Measurements from ENCODE around the gene IQUB.
"Not testable (repeated sequence)": the region's sequence is repeated elsewhere in the genome, so short reads cannot be mapped to it uniquely, and the experiment has no call there.

IQUB gene

DNA sequence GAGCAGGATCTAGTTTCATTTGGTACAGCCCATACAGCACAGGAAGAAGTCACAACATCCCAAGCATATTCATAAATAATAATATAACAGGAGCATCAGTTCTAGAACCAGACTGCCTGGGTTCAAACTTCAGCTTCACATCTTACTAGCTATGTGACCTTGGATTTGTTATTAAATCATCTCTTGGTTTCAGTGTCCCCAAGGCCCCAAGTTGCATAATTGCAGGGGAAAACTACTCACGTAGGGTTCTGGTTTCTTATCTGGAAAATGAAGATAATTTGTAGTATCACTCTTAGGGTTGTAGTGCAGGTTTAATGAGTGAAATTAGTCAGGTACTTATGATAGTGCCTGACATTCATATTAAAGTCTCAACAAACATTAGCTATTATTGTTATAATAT is 5.5 kb upstream of the IQUB start:
- no peak for DNase-seq (ENCODE audit: low read depth)

DNA sequence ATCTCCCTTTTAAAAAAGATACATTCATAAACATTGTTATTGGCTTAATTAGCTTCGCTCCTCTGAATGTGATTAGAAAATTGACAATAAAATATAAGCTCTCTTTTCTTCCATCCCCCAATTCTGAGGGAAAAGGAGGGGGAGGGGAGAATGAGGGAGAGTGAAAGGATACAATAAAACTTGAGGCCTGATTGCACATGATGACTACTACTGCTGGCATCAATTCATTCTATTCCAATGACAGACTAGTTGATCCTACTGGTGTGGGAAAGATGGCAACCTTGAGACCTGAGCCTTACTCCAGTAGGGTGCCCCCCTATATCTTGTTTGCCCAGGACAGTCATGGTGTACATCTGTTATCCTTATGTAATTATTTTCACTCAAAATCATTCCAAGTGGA is 4.5 kb upstream of the IQUB start:
- no peak for DNase-seq (ENCODE audit: low read depth)

DNA sequence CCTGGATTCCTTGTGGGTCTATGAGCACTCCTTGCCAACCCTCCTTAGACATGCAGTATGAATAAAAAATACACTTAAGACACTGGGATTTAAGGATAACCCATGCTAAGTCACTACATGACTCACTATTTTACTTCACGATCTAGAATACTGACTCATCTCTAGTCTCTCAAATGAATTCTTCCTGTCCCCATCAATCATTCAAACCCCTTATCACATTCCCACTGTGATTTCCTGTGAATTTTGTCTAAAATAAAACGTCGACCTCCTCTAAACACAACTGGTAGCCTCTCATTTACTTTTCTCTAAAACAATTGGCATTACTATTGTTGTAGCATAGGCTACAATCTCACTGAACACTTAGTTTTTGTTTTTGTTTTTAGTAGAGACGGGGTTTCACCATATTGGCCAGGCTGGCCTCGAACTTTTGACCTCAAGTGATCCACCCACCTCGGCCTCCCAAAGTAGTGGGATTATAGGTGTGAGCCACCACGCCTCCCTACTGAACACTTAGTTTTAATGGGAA is 3.9 kb upstream of the IQUB start:
- no peak for DNase-seq (ENCODE audit: low read depth)

DNA sequence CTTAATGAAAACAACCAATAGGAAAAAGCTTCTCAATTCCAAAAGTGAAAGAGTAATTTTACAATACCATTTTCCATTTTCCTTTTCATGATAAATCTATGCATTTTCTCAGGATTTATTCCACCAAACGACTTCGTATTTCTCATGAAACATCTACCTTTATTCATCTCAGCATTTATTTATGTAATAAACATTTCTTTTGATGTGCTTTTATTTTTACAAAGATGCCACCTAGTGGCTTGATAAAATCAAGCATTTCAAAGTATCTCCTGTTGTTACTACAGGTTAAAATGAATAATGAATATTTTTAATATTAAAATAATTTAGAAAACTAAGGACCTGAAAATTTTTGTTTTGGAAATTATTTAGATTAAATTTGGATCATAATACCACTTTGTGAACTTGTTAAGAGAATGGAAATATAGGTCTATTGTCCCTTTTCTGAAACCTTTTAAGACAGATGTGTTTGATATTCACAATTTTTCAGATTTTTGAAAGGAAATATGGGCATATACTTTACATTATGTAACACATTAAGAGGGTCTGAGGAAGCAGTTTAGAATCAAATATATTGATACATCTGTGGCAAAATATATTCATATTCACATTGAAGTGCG is 2.7 kb upstream of the IQUB start:
- DNase-seq (ENCODE audit: low read depth) = no peak

DNA sequence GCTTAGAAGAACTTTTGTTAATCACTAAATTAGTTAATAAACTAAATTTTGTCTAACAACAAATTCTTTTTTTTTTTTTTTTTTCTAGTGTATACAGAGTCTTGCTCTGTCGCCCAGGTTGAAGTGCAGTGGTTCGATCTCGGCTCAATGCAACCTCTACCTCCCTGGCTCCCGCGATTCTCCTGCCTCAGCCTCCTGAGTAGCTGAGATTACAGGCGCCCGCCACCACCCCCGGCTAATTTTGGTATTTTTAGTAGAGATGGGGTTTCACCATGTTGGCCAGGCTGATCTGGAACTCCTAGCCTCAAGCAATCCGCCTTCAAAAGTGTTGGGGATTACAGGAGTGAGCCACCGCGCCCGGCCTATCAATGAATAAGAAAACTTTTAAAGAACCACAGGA is 1.1 kb upstream of the IQUB start:
- no peak for DNase-seq (ENCODE audit: low read depth)

DNA sequence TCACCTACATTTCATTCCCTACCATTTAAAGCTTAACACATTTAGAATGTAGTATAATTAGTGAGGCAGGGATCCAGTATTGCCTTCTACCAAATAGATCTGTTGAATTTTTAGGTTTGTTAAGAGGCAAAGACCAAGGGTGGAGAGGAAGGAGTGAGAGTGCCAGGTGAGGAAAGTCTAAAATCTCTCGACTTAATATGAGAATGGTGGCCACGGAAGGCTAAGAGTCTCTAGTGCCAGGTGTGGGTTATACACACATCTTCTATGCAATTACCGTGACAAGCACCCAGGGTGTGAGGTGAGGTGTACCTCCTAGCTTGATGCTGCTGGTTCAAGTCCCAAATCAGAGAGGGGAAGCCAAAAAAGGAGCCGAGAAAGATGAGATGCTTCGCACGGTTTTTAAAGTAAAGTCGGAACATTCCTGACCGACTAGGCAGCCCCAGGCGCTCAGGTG is 439 bp downstream of the IQUB start:
- DNase-seq (ENCODE audit: low read depth) = no peak

DNA sequence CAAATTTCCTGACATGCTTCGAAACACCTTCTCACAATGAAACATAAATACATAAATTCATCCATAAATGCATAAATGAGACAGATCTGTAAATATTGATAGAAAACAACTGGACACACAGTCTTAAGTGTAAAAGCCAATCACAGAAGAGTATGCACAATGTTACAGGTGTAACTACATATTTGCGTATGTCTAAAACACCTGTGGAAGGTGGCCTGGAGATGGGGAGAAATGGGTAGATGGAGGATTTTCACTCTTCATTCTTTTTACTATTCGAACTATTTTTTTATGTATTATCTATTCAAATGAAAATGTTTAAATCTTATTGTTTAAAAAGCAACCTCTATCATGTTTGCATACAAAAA is 860 bp downstream of the IQUB start:
- no peak for DNase-seq (ENCODE audit: low read depth)

DNA sequence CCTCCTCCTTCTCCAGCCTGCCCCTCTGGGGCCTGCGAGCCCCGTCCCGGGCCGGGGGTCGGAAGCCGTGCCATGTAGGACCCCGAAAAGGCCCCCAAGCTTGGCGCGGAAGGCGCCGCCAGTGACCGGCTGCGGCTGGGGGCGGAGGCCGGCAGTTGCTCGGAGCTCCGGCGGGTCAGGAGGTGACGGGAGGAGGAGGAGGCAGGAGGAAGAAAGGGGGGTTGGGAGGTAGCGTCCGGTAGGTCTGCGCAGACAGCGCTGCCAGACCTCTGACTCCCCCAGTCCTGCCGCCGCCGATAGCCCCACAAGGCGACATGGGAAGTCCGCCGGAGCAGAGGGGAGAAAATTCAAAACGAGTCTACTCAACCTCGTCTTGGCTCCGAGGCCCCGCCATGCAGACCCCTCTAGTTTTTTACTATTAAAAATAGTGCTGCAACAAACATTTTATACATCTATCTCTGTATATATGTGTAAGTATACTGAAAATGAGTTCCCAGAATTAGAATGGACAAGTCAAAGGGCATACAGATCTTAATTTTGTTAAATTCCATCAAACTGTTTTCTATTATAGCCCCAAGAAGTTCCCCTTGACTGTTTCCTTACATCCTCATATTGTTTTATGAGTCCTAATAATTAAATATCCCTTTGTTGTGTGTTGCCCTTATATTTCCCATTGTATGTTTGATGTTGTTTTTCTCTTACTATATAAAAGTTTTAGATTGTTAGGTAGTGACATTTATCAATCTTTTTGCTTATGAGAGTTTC is 1.4 kb downstream of the IQUB start:
- not testable (repeated sequence) for DNase-seq (ENCODE audit: low read depth)

DNA sequence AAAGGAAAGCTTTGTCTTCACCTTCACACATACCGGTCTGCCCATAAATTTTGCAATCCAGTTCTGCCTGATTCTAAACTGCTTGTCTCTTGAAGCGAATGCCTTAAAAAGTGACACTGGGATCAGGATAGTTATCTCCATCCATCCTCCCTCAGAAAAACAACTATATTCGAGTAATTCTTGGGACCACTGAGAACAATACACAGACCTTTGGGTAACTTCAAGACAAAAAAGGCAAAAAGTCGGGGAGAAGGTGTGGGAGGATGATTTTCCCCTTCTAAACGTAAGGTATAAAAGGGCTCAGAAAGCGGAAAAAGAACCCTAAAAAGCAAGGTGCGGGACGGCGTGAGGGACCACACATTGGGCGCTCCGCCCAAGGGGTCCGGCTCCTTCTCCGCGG is 2.1 kb downstream of the IQUB start:
- DNase-seq (ENCODE audit: low read depth) = not testable (repeated sequence)

DNA sequence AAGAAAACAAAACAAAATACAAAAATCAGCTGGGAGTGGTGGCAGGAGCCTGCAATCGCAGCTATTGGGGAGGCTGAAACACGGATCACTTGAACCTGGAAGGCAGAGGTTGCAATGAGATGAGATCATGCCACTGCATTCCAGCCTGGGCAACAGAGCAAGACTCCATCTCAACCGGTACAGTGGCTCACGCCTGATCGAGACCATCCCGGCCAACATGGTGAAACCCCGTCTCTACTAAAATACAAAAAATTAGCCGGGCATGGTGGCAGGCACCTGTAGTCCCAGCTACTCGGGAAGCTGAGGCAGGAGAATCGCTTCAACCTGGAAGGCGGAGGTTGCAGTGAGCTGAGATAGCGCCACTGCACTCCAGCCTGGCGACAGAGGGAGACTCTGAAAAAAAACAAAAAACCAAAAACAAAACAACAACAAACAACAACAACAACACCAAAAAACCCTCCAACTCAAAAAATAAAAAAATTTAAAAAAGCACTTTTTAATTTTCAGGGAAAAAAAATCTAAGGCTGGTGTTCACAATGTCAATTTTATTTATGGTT is 4.3 kb downstream of the IQUB start:
- not testable (repeated sequence) for DNase-seq (ENCODE audit: low read depth)

DNA sequence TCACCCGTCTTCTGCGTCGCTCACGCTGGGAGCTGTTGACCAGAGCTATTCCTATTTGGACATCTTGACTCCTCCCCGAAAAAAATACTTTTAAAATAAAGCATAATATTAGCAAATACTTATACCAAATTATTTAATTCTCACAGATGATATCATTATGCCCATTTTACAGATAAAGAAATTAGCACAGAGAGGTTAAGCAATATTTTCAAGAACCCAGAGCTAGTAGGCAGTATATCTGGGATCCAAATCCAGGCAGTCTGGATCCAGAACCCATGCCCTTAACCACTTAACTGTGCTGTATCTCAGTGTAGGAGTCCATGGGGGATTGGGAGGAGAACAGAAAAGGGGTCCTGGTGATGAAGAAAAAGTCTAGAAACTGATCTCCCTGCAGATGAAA is 6.1 kb downstream of the IQUB start:
- no peak for DNase-seq (ENCODE audit: low read depth)

DNA sequence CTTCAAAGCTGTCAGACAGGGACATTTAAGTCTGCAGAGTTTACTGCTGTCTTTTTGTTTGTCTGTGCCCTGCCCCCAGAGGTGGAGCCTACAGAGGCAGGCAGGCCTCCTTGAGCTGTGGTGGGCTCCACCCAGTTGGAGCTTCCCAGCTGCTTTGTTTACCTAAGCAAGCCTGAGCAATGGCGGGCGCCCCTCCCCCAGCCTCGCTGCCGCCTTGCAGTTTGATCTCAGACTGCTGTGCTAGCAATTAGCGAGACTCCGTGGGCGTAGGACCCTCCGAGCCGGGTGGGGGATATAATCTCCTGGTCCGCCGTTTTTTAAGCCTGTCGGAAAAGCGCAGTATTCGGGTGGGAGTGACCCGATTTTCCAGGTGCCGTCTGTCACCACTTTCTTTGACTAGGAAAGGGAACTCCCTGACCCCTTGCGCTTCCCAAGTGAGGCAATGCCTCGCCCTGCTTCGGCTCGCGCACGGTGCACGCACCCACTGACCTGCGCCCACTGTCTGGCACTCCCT is 6.6 kb downstream of the IQUB start:
- DNase-seq (ENCODE audit: low read depth) = not testable (repeated sequence)

DNA sequence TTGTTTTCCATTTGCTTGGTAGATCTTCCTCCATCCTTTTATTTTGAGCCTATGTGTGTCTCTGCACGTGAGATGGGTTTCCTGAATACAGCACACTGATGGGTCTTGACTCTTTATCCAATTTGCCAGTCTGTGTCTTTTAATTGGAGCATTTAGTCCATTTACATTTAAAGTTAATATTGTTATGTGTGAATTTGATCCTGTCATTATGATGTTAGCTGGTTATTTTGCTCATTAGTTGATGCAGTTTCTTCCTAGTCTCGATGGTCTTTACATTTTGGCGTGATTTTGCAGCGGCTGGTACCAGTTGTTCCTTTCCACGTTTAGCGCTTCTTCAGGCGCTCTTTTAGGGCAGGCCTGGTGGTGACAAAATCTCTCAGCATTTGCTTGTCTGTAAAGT is 7.9 kb downstream of the IQUB start:
- DNase-seq (ENCODE audit: low read depth) = not testable (repeated sequence)

DNA sequence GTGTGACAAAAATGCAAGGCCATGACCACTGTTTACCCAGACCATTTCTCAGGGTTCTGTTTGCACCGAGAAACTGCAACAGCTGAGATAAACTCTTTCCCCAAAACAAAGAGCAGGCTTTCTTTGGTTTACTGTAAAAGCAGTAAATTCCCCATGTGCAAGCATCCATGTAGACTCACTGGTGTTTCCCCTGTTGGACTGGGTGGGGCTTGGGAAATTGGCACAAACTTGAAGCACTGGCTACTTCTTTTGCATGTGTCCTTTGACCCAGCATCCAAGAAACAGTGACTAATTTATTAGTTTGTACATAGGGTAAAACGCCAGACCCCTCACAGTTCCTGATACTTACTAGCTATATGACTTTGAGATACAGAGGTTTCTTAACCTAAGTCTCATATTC is 12.3 kb downstream of the IQUB start:
- no peak for DNase-seq (ENCODE audit: low read depth)

DNA sequence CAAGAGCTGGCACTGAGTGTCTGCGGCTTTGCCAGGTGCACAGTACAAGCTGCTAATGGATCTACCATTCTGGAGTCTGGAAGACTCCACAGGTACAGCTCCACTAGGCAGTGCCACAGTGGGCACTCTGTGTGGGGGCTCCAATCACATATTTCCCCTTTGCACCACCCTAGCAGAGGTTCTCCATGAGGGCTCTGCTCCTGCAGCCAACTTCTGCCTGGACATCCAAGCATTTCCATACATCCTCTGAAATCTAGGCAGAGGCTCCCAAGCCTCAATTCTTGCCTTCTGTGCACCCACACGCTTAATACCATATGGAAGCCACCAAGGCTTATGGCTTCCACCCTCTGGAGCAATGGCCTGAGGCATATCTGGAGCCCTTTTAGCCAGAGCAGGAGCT is 29.2 kb downstream of the IQUB start:
- DNase-seq (ENCODE audit: low read depth) = no peak

DNA sequence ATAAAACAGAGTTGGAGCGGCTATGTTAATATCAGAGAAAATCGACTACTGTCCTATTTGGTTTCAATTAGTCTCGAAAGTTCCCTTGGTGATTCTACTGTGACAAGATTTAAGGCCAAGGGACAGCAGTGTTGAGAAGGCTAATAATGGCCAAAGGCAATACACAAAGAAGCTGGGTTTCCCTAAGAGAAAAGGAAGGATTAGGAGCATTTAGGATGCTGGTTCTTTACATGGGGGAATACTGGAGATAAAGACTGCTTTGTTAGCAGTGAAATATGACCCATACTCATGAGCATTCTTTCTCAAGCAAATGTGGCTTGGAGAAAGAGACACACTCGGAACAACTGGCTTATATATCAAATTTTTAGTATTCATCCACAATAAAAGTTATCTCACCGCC is 32.2 kb downstream of the IQUB start:
- DNase-seq (ENCODE audit: low read depth) = no peak

DNA sequence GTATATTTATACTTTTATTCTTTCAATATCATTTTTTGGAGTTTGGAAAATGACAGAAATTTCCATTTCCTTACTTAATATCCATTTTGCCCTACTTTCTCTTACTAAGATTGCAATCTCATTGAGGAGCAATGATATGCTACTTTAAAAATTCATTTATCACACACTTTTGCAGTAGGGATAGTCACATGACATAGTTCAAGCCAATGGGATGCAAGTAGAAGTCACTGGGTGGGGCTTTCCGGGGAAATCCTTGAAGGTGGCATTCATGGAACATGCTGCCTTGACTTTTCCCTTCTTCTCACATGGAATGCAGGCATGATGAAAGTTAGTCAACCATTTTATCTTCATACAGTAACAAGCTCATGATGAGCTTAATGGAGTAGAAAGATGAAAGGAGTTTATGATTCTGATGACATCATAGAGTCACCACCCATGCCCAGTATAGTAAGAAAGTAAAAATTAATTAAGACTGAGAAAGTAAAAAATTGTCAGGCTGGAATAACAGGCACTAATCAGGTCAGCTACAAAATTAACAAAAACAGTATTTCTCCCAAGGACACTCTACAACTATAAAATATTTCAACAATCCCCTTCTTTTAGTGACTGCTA is 33.4 kb downstream of the IQUB start:
- DNase-seq (ENCODE audit: low read depth) = no peak

DNA sequence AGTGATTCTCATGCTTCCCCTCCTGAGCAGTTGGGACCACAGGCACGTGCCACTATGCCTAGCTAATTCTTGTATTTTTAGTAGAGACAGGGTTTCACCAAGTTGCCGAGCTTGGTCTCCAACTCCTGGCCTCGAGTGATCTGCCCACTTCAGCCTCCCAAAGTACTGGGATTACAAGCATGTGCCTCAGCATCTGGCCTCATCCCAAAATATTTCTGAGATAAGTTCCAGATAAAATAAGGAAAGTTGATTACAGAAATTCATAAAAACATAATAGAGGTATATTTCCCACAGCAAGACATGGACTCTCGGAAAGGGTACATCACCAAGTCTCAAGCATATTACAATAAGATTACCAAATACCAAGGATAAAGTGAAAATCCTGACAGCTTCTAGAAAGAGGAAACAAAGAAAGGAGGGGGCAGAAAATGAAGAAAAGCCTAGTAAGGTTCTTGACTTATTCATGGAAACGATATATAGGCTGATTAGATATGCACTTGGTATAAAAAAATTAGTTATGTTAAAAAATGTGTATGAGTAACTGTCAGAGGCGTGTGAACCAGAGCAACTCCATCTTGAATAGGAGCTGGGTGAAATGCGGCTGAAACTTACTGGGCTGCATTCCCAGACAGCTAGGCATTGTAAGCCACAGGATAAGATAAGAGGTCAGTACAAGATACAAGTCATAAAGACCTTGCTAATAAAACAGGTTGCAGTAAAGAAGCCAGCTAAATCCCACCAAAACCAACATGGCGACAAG is 35.0 kb downstream of the IQUB start:
- no peak for DNase-seq (ENCODE audit: low read depth)

DNA sequence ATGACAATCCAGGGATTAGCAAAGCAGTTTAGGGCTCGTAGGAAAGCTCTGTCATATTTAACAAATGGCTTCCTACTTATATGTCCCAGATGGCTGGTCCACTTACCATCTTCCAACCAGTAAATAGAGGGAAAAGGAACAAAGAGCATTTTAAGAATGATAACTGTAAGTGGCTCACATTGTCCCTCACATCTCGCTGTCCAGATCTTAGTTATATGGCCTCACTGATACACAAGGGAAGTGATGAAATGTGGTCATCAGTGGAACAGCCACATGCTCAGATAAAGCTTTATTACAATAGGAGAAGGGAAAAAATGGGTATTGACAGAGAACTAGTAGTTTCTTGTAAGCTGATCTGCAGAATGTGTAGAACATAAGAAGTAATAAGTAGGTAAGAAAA is 35.8 kb downstream of the IQUB start:
- no peak for DNase-seq (ENCODE audit: low read depth)

DNA sequence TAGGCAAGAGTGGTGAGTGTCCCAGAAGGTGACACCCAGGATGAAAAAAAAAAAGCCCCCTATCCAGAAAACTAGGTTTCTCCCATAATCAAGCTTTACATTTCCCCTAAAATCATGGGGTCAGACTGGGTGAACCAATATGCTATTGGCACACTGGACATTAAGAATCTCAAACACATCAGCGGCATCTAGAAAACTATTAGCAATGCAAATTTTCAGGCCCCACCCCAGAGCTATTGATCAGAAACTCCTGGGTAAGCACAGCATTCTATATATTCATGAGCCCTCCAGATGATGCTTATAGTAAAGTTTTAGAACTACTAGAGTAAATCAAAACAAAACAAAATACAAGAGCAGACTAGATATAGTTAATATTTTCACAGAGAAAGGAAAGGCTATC is 36.4 kb downstream of the IQUB start:
- DNase-seq (ENCODE audit: low read depth) = no peak

DNA sequence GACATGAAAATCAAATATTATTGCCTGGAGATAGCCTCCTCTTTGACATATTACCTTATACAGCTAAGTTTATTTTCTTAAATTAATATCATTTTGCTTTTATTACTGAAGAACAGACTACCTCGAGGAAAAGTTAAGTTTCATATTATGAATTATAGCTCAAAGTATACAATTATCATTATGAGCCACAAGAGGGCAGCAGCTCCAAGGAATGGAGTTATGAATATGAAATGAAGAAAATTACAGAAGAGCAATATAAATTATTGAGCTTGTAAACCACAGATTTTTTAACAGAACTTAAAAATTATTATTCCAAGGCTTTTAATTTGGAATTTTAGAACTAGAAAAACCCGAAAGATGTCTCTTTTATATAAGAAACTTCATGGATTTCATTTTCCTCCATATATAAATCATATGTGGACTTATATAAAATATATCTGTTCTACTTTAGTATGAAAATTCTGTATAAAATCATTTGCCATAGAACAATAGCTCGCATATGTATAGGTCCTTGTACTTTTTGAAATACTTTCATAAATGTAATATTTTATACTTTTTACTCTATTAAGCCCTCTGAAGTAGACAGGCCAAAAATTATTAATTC is 40.1 kb downstream of the IQUB start:
- no peak for DNase-seq (ENCODE audit: low read depth)

DNA sequence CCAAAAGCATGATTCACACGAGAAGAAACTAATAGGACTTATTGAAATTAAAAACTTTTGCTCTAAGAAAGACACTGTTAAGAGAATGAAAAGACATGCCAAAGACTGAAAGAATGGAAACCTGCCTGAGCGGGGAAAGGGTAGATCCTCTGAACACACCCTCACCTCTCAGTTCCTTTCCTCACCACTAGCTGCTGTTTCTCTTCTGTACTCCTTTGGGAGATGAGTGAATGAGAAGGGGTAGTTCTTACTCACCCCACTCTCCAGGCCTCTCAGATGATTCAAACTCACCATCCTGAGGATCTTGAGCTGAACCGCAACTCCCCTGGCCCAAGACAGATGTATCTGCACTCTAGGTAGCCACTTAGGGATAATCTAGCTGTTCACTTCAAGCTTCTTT is 41.9 kb downstream of the IQUB start:
- DNase-seq (ENCODE audit: low read depth) = no peak

Measured in stimulated activated CD8-positive, alpha-beta memory T cell treated with anti-CD3 and anti-CD28 coated beads, Interleukin-4, amount 100 ng/mL, for 24 hours (primary cell).